ENCODE results near the gene ABHD11.

GRCh38 chr7:73716318-73716890, 22.2 kb downstream of the ABHD11 start:
- TF ChIP-seq, protein P1, sequence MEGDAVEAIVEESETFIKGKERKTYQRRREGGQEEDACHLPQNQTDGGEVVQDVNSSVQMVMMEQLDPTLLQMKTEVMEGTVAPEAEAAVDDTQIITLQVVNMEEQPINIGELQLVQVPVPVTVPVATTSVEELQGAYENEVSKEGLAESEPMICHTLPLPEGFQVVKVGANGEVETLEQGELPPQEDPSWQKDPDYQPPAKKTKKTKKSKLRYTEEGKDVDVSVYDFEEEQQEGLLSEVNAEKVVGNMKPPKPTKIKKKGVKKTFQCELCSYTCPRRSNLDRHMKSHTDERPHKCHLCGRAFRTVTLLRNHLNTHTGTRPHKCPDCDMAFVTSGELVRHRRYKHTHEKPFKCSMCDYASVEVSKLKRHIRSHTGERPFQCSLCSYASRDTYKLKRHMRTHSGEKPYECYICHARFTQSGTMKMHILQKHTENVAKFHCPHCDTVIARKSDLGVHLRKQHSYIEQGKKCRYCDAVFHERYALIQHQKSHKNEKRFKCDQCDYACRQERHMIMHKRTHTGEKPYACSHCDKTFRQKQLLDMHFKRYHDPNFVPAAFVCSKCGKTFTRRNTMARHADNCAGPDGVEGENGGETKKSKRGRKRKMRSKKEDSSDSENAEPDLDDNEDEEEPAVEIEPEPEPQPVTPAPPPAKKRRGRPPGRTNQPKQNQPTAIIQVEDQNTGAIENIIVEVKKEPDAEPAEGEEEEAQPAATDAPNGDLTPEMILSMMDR (optimal IDR thresholded peaks at IDR 0.05 in 1 of 3, IDR thresholded peaks at IDR 0.05 in 1 of 3, conservative IDR thresholded peaks at IDR 0.05 in 1 of 3; ENCODE audit: extremely low read depth in 1 of 3, insufficient read depth in 2 of 3, low read length in 3 of 3): no peak
- no peak for TF ChIP-seq EZH2 (IDR thresholded peaks at IDR 0.05; ENCODE audit: low read length)
